Neural progenitor cell (in vitro differentiated cells): Measurements from ENCODE around the gene SCUBE2. TPM values are rescaled to one million over a fixed set of nuclear protein-coding genes. Genes with fewer than 3 reads are reported as not detected.

ENCODE experiments used
- DNase-seq: peaks from one replicate; pipeline ENCODE4 v3.0.0-alpha.2; 2016; ENCODE audit warnings: low spot score
- H2AFZ ChIP-seq: fragments of 200-600 bp; sonication (generic); replicated peaks from 2 replicates; pipeline ENCODE4 v1.6.1; 2016; ENCODE audit warnings: antibody characterized with exemption
- H3F3A ChIP-seq: fragments of 200-600 bp; sonication (generic); 2 replicates; pipeline ENCODE4 v1.6.1; 2016; ENCODE audit warnings: antibody characterized with exemption, low read depth
- H3K27ac ChIP-seq: fragments of 200-600 bp; sonication (generic); 2 replicates; pipeline ENCODE4 v1.5.1; 2016; ENCODE audit warnings: mild to moderate bottlenecking
- H3K27me3 ChIP-seq: fragments of 200-600 bp; sonication (generic); 2 replicates; pipeline ENCODE4 v1.6.1; 2016; ENCODE audit warnings: mild to moderate bottlenecking, moderate library complexity
- H3K36me3 ChIP-seq: fragments of 200-600 bp; sonication (generic); 2 replicates; pipeline ENCODE4 v1.5.1; 2016
- H3K4me1 ChIP-seq: fragments of 200-600 bp; sonication (generic); 2 replicates; pipeline ENCODE4 v1.6.1; 2016; ENCODE audit warnings: mixed run types
- H3K4me2 ChIP-seq: fragments of 200-600 bp; sonication (generic); 2 replicates; pipeline ENCODE4 v1.6.1; 2016
- H3K4me3 ChIP-seq: fragments of 200-600 bp; sonication (generic); 2 replicates; pipeline ENCODE4 v1.5.1; 2016
- H3K79me2 ChIP-seq: fragments of 200-600 bp; sonication (generic); 2 replicates; pipeline ENCODE4 v1.6.1; 2016; ENCODE audit warnings: low read depth
- H3K9ac ChIP-seq: fragments of 200-600 bp; sonication (generic); 2 replicates; pipeline ENCODE4 v1.6.1; 2016
- H3K9me3 ChIP-seq: fragments of 200-600 bp; sonication (generic); 2 replicates; pipeline ENCODE4 v1.5.1; 2016; ENCODE audit warnings: low read depth
- H4K20me1 ChIP-seq: fragments of 200-600 bp; sonication (generic); 2 replicates; pipeline ENCODE4 v1.6.1; 2016; ENCODE audit warnings: low read depth
- H3K27ac Mint-ChIP-seq: 3 replicates; pipeline ENCODE4 v1.8.0; 2021; ENCODE audit warnings: mixed read lengths
- H3K27me3 Mint-ChIP-seq: 2 replicates; pipeline ENCODE4 v1.8.0; 2022; ENCODE audit warnings: low read depth, mild to moderate bottlenecking, inconsistent platforms, moderate library complexity, mixed read lengths; ENCODE audit not compliant: insufficient read depth
- H3K36me3 Mint-ChIP-seq: 3 replicates; pipeline ENCODE4 v1.8.0; 2021; ENCODE audit warnings: mixed read lengths
- H3K4me1 Mint-ChIP-seq: 3 replicates; pipeline ENCODE4 v1.8.0; 2021; ENCODE audit warnings: mixed read lengths
- H3K4me3 Mint-ChIP-seq: 3 replicates; pipeline ENCODE4 v1.8.0; 2021; ENCODE audit warnings: mild to moderate bottlenecking, moderate library complexity, mixed read lengths
- H3K9me3 Mint-ChIP-seq: 3 replicates; pipeline ENCODE4 v1.8.0; 2020; ENCODE audit warnings: mixed read lengths
- CTCF ChIP-seq: fragments of 200-600 bp; sonication (generic); IDR thresholded peaks from 2 replicates; pipeline ENCODE4 v1.5.1; 2017; ENCODE audit warnings: antibody characterized with exemption, mild to moderate bottlenecking
- EZH2 ChIP-seq: fragments of 200-600 bp; sonication (generic); IDR thresholded peaks from 2 replicates; pipeline ENCODE4 v1.6.1; 2017; ENCODE audit warnings: antibody characterized with exemption, mild to moderate bottlenecking, moderate library complexity
- EZH2phosphoT487 ChIP-seq: fragments of 200-600 bp; sonication (generic); IDR thresholded peaks from 2 replicates; pipeline ENCODE4 v1.6.1; 2017; ENCODE audit warnings: antibody characterized with exemption
- total RNA-seq: library from RNA; depleted of rRNA; stranded (reverse); fragments of >200 nt; gene quantifications from 2 replicates; pipeline ENCODE4 v1.2.3, GENCODE V29; 2015; ENCODE audit warnings: low replicate concordance

Gene SCUBE2
- total RNA-seq, 1 donor from 2014 or later = 42.1 TPM

- Histone ChIP-seq H3K27me3 (no peaks in the 10 kb centered on the region), H3K4me3 (no peak overlapping the region), H3K79me2 (no peaks in the 10 kb centered on the region), H3K4me2 (no peak overlapping the region), H2AFZ (no peak overlapping the region), H3K9me3 (no peaks in the 10 kb centered on the region), H3K9ac (no peak overlapping the region), H3K4me1 (peaks cover 10% of the 10 kb centered on the region), H3F3A (peaks cover 31% of the 10 kb centered on the region), H4K20me1 (no peaks in the 10 kb centered on the region), H3K27ac (peak overlapping the region; percentile 50), H3K36me3 (no peaks in the 10 kb centered on the region)
- Mint-ChIP-seq H3K9me3 (no peaks in the 10 kb centered on the region), H3K4me3 (no peak overlapping the region), H3K36me3 (peaks cover 31% of the 10 kb centered on the region), H3K4me1 (peaks cover 12% of the 10 kb centered on the region), H3K27me3 (peaks cover 7% of the 10 kb centered on the region), H3K27ac (no peak overlapping the region)
- no peak for DNase-seq
- TF ChIP-seq EZH2phosphoT487 (no peak), CTCF (no peak), EZH2 (no peak)
These were observed 47.5 kb upstream of the SCUBE2 start for GRCh38 chr11:9138612-9139579.

GRCh38 chr11:9138133-9138453 lies 46.7 kb upstream of the SCUBE2 start:
- Mint-ChIP-seq H3K4me3 (no peak overlapping the region), H3K27ac (no peak overlapping the region), H3K36me3 (peaks cover 33% of the 10 kb centered on the region), H3K4me1 (peaks cover 12% of the 10 kb centered on the region), H3K9me3 (no peaks in the 10 kb centered on the region), H3K27me3 (peaks cover 7% of the 10 kb centered on the region)
- no peak for DNase-seq
- Histone ChIP-seq H3K9ac (no peak overlapping the region), H4K20me1 (no peaks in the 10 kb centered on the region), H3K4me1 (peaks cover 10% of the 10 kb centered on the region), H3K36me3 (no peaks in the 10 kb centered on the region), H3K9me3 (no peaks in the 10 kb centered on the region), H3K4me2 (no peak overlapping the region), H3K27ac (no peak overlapping the region), H3F3A (peaks cover 31% of the 10 kb centered on the region), H3K4me3 (no peak overlapping the region), H3K79me2 (no peaks in the 10 kb centered on the region), H3K27me3 (no peaks in the 10 kb centered on the region), H2AFZ (no peak overlapping the region)
- TF ChIP-seq CTCF = no peak
- TF ChIP-seq EZH2 = no peak
- TF ChIP-seq EZH2phosphoT487 = no peak

- peaks cover 12% of the 10 kb centered on the region for H3K4me1 Mint-ChIP-seq
- Histone ChIP-seq H2AFZ (no peak overlapping the region), H3K4me1 (peaks cover 10% of the 10 kb centered on the region), H3K4me2 (no peak overlapping the region), H3K79me2 (no peaks in the 10 kb centered on the region), H3K4me3 (no peak overlapping the region), H3K27me3 (no peaks in the 10 kb centered on the region), H3K27ac (no peak overlapping the region), H4K20me1 (no peaks in the 10 kb centered on the region), H3K9me3 (no peaks in the 10 kb centered on the region), H3K36me3 (no peaks in the 10 kb centered on the region), H3K9ac (no peak overlapping the region), H3F3A (peaks cover 31% of the 10 kb centered on the region)
- no peak overlapping the region for H3K4me3 Mint-ChIP-seq
- peak overlapping the region; percentile 64 for H3K27ac Mint-ChIP-seq
- H3K27me3 Mint-ChIP-seq = peaks cover 7% of the 10 kb centered on the region
- peaks cover 31% of the 10 kb centered on the region for H3K36me3 Mint-ChIP-seq
- no peaks in the 10 kb centered on the region for H3K9me3 Mint-ChIP-seq
- TF ChIP-seq CTCF (peak; percentile 95), EZH2 (no peak)
- DNase-seq = peak; percentile 88
These were observed 46.1 kb upstream of the SCUBE2 start for GRCh38 chr11:9137293-9138132.
